NB4 (cell line): ENCODE measurements around the gene LRRTM4.
"Not testable (repeated sequence)": the region's sequence is repeated elsewhere in the genome, so short reads cannot be mapped to it uniquely, and the experiment has no call there.

ENCODE experiments used
- DNase-seq: peaks from one replicate; pipeline ENCODE4 v3.0.0; 2010; ENCODE audit warnings: low read depth
- H3K4me3 ChIP-seq: one replicate; pipeline ENCODE4 v1.5.1; 2011; ENCODE audit warnings: mild to moderate bottlenecking, low read depth, low read length, moderate library complexity
- MYC ChIP-seq: IDR thresholded peaks from 2 replicates; pipeline ENCODE4 v1.6.1; 2011; ENCODE audit warnings: low read depth, low read length
- POLR2A ChIP-seq: IDR thresholded peaks from 2 replicates; pipeline ENCODE4 v1.6.1; 2011; ENCODE audit warnings: mild to moderate bottlenecking; ENCODE audit not compliant: insufficient read length; ENCODE audit errors: extremely low read depth
- TF ChIP-seq, protein P1 (sequence below): IDR thresholded peaks from 2 replicates; pipeline ENCODE4 v1.6.1; 2011; ENCODE audit warnings: low read depth, low read length
- TF ChIP-seq, protein P2 (sequence below): IDR thresholded peaks from one replicate; pipeline ENCODE4 v1.5.1; 2012; ENCODE audit warnings: low read depth, low read length

Gene LRRTM4

DNA sequence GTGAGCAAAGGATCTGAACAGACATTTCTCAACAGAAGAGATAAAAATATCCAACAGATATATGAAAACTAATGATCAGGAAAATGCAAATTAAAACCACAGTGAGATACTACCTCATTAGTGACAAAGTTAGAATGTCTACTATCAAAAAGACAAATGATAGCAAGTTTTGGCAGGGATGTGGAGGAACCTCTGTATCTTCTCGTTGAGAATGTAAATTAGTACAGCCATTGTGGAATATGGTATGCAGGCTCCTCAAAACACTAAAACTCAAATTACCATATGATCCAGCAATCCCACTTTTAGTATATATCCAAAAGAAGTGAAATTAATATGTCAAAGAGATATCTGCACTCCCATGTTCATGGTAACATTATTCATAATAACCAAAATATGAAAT, 427.1 kb downstream of the LRRTM4 start:
- TF ChIP-seq, protein P1, sequence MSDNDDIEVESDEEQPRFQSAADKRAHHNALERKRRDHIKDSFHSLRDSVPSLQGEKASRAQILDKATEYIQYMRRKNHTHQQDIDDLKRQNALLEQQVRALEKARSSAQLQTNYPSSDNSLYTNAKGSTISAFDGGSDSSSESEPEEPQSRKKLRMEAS, result no peak
- TF ChIP-seq MYC (no peak), POLR2A (no peak)
- TF ChIP-seq, protein P2, sequence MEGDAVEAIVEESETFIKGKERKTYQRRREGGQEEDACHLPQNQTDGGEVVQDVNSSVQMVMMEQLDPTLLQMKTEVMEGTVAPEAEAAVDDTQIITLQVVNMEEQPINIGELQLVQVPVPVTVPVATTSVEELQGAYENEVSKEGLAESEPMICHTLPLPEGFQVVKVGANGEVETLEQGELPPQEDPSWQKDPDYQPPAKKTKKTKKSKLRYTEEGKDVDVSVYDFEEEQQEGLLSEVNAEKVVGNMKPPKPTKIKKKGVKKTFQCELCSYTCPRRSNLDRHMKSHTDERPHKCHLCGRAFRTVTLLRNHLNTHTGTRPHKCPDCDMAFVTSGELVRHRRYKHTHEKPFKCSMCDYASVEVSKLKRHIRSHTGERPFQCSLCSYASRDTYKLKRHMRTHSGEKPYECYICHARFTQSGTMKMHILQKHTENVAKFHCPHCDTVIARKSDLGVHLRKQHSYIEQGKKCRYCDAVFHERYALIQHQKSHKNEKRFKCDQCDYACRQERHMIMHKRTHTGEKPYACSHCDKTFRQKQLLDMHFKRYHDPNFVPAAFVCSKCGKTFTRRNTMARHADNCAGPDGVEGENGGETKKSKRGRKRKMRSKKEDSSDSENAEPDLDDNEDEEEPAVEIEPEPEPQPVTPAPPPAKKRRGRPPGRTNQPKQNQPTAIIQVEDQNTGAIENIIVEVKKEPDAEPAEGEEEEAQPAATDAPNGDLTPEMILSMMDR, result no peak
- no peak for DNase-seq
- no peak overlapping the region for H3K4me3 ChIP-seq

DNA sequence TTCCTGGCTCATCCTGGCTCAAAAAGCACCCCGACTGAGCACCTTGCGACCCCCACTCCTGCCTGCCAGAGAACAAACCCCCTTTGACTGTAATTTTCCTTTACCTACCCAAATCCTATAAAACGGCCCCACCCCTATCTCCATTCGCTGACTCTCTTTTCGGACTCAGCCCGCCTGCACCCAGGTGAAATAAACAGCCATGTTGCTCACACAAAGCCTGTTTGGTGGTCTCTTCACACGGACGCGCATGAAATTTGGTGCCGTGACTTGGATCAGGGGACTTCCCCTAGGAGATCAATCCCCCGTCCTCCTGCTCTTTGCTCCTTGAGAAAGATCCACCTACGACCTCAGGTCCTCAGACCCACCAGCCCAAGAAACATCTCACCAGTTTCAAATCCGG, 433.8 kb downstream of the LRRTM4 start:
- H3K4me3 ChIP-seq, DNase-seq: not testable (repeated sequence)

DNA sequence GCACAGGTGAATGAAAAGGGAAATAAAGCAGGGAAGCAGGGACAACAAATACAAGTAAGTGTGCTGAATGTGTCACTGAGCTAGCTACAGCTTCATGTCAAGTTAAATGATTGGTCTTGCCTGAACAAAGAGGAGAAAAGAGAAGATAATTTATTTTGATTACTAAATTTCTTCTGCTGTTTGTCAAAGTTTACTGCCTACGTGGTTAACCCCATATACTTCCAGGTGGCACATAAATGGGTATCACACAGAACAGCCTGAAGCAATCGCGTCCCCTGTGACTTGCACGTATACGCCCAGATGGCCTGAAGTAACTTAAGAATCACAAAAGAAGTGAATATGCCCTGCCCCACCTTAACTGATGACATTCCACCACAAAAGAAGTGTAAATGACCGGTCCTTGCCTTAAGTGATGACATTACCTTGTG, 434.2 kb downstream of the LRRTM4 start:
- no peak overlapping the region for H3K4me3 ChIP-seq
- no peak for DNase-seq
- TF ChIP-seq POLR2A, result no peak
- TF ChIP-seq, protein P1, result no peak
- TF ChIP-seq MYC, result no peak
- TF ChIP-seq, protein P2, result no peak

DNA sequence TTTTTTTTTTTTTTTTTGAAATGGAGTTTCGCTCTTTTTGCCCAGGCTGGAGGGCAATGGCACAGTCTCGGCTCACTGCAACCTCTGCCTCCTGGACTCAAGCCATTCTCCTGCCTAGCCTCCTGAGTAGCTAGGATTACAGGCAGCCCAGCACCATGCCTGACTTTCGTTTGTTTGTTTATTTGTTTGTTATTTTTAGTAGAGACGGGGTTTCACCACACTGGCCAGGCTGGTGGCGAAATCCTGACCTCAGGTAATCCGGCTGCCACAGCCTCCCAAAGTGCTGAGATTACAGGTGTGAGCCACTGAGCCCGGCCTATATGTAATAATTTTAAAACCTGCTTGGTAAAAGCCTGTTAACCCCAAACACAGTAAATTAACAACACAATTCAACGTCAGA, 435.7 kb downstream of the LRRTM4 start:
- TF ChIP-seq MYC (no peak), POLR2A (no peak)
- DNase-seq, result no peak
- no peak overlapping the region for H3K4me3 ChIP-seq

DNA sequence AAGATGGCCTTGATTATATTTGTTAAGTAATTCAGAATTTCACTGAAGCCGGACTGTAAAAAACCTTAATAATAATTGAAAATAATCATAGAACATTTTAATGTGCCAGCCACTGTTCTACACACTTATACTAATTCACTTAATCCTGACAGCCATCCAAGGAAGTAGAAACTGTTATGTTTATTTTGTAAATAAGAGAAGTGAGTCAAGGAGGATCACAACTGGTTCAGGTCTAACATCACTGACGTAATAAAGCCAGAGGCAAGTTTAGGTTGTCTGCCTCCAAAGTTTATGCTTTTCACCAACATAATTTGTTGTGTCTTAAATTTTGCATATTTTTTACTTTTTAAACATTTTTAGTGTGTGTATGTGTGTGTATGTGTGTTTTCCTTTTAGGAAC, 436.1 kb downstream of the LRRTM4 start:
- no peak for DNase-seq
- no peak overlapping the region for H3K4me3 ChIP-seq
- TF ChIP-seq POLR2A (no peak), MYC (no peak)
- TF ChIP-seq, protein P1, result no peak
- TF ChIP-seq, protein P2, result no peak

DNA sequence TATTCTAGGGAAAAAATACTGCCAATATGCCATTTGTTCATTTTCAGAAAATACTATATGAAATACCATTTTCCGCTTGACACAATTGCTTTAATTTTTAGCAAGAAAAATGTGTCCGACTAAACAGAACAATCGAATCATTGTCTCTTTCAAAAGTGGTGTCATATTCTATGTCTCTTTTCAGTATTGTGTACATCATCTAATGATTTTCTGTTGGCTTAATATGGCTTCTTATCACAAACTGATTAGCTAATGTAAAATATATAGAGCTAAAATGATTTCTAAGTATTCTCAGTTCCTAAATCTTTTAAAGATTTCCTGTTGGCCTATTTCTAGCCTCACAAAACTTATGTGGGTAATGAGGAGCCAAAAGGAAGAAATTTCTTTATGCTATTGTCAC, 436.6 kb downstream of the LRRTM4 start:
- TF ChIP-seq, protein P1, result no peak
- no peak for TF ChIP-seq MYC
- TF ChIP-seq, protein P2, result no peak
- no peak for TF ChIP-seq POLR2A
- DNase-seq, result no peak
- H3K4me3 ChIP-seq, result no peak overlapping the region

DNA sequence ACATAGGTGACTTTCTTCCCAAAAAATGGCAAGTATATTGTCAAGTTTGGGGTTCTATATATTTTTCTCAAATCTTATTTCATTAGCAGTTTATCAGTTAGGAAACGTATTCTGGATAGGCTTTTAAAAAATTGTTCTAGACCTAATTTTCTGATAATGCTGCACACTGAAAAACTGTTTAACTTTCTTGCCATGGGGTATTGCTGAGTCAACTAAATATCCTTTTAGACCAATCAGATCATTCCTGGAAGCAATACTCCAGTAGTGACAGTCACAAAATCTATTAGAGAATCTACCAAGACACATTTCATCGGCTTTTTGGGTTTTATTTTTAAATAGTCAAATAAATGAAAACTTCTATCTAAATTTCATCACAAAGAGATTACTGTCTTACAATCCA, 440.6 kb downstream of the LRRTM4 start:
- no peak overlapping the region for H3K4me3 ChIP-seq
- no peak for TF ChIP-seq MYC
- no peak for TF ChIP-seq POLR2A
- TF ChIP-seq, protein P1, result no peak
- TF ChIP-seq, protein P2, result no peak
- no peak for DNase-seq
